Fibroblast of lung (primary cell): ENCODE measurements around the gene STX4.

Experiments
- CTCF ChIP-seq, 2 donors: IDR thresholded peaks in 1 of 2; conservative IDR thresholded peaks in 1 of 2; 1 replicate in 1 of 2; 2 replicates in 1 of 2; pipeline ENCODE4 v1.5.1; 2011 to 2012; ENCODE audit warnings: low read length in 2 of 2, control low read depth in 1 of 2, inconsistent platforms in 1 of 2, low read depth in 1 of 2, mild to moderate bottlenecking in 1 of 2
- EZH2 ChIP-seq: IDR thresholded peaks from 2 replicates; pipeline ENCODE4 v1.5.1; 2012; ENCODE audit warnings: low read length, control low read depth, mild to moderate bottlenecking; ENCODE audit errors: missing control alignments

- TF ChIP-seq EZH2 (no peak), CTCF (conservative IDR thresholded peaks at IDR 0.05 in 1 of 2, IDR thresholded peaks at IDR 0.05 in 1 of 2; ENCODE audit: low read depth in 1 of 2, low read length in 2 of 2) (no peak)
These were observed 34.0 kb downstream of the STX4 start for GRCh38 chr16:31067342-31067741.
